ENCODE measurements around the gene NOBOX.

NOBOX gene

GRCh38 chr7:144398291-144398690 lies 5.2 kb downstream of the NOBOX start:
- TF ChIP-seq, protein P1, sequence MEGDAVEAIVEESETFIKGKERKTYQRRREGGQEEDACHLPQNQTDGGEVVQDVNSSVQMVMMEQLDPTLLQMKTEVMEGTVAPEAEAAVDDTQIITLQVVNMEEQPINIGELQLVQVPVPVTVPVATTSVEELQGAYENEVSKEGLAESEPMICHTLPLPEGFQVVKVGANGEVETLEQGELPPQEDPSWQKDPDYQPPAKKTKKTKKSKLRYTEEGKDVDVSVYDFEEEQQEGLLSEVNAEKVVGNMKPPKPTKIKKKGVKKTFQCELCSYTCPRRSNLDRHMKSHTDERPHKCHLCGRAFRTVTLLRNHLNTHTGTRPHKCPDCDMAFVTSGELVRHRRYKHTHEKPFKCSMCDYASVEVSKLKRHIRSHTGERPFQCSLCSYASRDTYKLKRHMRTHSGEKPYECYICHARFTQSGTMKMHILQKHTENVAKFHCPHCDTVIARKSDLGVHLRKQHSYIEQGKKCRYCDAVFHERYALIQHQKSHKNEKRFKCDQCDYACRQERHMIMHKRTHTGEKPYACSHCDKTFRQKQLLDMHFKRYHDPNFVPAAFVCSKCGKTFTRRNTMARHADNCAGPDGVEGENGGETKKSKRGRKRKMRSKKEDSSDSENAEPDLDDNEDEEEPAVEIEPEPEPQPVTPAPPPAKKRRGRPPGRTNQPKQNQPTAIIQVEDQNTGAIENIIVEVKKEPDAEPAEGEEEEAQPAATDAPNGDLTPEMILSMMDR (conservative IDR thresholded peaks at IDR 0.05; ENCODE audit: control insufficient read depth, insufficient read depth, low read depth, low read length), result no peak
- no peak overlapping the region for H3K4me3 ChIP-seq (ENCODE audit: control insufficient read depth, low read depth, low read length)
- DNase-seq (ENCODE audit: low read depth), result no peak

DNA sequence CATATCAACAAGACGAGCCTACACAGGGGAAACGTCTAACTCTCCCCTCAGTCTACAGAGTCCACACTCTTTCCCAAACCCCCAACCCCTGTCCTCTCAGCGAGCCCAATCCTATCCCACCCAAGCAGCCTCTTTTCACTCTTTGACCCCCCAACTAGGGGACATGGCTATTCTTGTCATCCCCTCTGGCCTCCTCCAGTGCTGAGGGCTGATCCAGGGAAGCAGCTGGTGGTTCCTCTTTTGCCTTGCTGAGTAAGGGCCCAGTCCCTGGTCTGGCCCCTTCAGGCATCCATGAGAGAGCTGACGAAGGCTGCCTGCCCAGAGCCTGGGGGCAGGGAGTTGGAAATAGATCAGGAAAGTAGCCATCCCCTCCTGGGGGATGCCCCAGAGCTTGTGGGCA lies 6.4 kb downstream of the NOBOX start:
- TF ChIP-seq, protein P1 (conservative IDR thresholded peaks at IDR 0.05; ENCODE audit: control insufficient read depth, insufficient read depth, low read depth, low read length), result no peak
- DNase-seq (ENCODE audit: low read depth), result no peak

DNA sequence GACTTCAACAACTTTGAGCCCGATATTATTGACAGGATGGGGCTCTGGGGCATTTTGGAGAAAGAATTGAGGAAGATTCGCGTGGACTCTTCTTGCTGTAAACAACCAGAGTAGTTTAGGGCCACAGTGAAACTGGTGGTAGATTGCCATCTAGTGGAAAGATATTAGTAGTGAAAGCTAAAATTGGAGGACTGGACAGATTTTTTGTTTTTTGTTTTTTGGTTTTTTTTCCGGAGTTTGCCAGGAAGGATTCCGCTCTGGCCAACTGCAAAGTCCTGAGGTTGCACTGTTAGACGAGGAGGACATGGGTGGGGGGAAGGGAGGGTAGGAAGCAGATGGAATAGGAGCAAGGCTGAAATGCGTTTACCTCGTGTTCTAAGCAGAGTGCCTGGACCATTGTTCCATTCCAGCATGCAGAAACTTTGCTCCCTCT lies 11.7 kb downstream of the NOBOX start:
- TF ChIP-seq, protein P1 (conservative IDR thresholded peaks at IDR 0.05; ENCODE audit: control insufficient read depth, insufficient read depth, low read depth, low read length), result peak; percentile 73
- DNase-seq (ENCODE audit: low read depth), result peak; percentile 70
- no peak overlapping the region for H3K4me3 ChIP-seq (ENCODE audit: control insufficient read depth, low read depth, low read length)

More for the DNA sequence above, 6.4 kb downstream of the NOBOX start:
- no peak overlapping the region for H3K4me3 ChIP-seq (ENCODE audit: control insufficient read depth, low read depth, low read length)

- TF ChIP-seq, protein P1 (conservative IDR thresholded peaks at IDR 0.05; ENCODE audit: control insufficient read depth, insufficient read depth, low read depth, low read length), result no peak
- no peak overlapping the region for H3K4me3 ChIP-seq (ENCODE audit: control insufficient read depth, low read depth, low read length)
- no peak for DNase-seq (ENCODE audit: low read depth)
Measured at GRCh38 chr7:144391014-144391413, 12.5 kb downstream of the NOBOX start.

GRCh38 chr7:144390481-144390880 lies 13.0 kb downstream of the NOBOX start:
- no peak for DNase-seq (ENCODE audit: low read depth)
- TF ChIP-seq, protein P1 (conservative IDR thresholded peaks at IDR 0.05; ENCODE audit: control insufficient read depth, insufficient read depth, low read depth, low read length), result no peak
- H3K4me3 ChIP-seq (ENCODE audit: control insufficient read depth, low read depth, low read length), result no peak overlapping the region

DNA sequence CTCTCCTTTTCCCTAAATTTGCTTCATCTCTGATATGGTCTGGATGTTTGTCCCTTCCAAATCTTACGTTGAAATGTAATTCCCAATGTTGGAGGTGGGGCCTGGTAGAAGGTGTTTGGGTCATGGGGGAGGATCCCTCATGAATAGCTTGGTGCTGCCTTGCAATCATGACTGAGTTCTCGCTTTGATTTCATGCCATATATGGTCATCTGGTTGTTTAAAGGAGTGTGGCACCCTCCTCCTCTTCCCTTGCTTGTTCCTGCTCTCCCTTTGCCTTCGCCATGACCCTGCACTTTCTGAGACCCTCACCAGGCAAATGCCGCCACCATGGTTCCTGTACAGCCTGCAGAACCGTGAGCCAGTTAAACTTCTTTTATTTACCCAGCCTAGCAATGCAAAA lies 14.5 kb downstream of the NOBOX start:
- no peak overlapping the region for H3K4me3 ChIP-seq (ENCODE audit: control insufficient read depth, low read depth, low read length)
- TF ChIP-seq, protein P1 (conservative IDR thresholded peaks at IDR 0.05; ENCODE audit: control insufficient read depth, insufficient read depth, low read depth, low read length), result no peak
- no peak for DNase-seq (ENCODE audit: low read depth)

- peak; percentile 32 for DNase-seq (ENCODE audit: low read depth)
Measured at GRCh38 chr7:144386741-144387140, 16.8 kb downstream of the NOBOX start.

More at GRCh38 chr7:144386741-144387140, 16.8 kb downstream of the NOBOX start:
- TF ChIP-seq, protein P1 (conservative IDR thresholded peaks at IDR 0.05; ENCODE audit: control insufficient read depth, insufficient read depth, low read depth, low read length), result no peak
- no peak overlapping the region for H3K4me3 ChIP-seq (ENCODE audit: control insufficient read depth, low read depth, low read length)

All from fibroblast of mammary gland (primary cell).